GM19397 (cell line): ENCODE measurements around the gene PCDH15.
"Not testable (repeated sequence)": the region's sequence is repeated elsewhere in the genome, so short reads cannot be mapped to it uniquely, and the experiment has no call there.

ENCODE experiments used
- ATAC-seq: cut with Tn5 transposase; IDR thresholded peaks from one replicate; pipeline ENCODE4 v1.9.1; 2021; ENCODE audit warnings: mild to moderate bottlenecking, moderate library complexity; ENCODE audit not compliant: unreplicated experiment

Gene PCDH15

GRCh38 chr10:54576541-54576940, 224.5 kb downstream of the PCDH15 start:
- no peak for ATAC-seq

GRCh38 chr10:54559498-54559897, 241.5 kb downstream of the PCDH15 start:
- ATAC-seq: no peak

GRCh38 chr10:54554028-54554427, 247.0 kb downstream of the PCDH15 start:
- ATAC-seq: no peak

- ATAC-seq: no peak
Observed at GRCh38 chr10:54550016-54550415, 251.0 kb downstream of the PCDH15 start.

- no peak for ATAC-seq
Observed at GRCh38 chr10:54531296-54531695, 269.7 kb downstream of the PCDH15 start.

- ATAC-seq: no peak
Observed at GRCh38 chr10:54530299-54530698, 270.7 kb downstream of the PCDH15 start.

GRCh38 chr10:54525816-54526215, 275.2 kb downstream of the PCDH15 start:
- no peak for ATAC-seq

- not testable (repeated sequence) for ATAC-seq
Observed at GRCh38 chr10:54515244-54515643, 285.8 kb downstream of the PCDH15 start.

GRCh38 chr10:54503863-54504262, 297.2 kb downstream of the PCDH15 start:
- no peak for ATAC-seq

- ATAC-seq: no peak
Observed at GRCh38 chr10:54501929-54502328, 299.1 kb downstream of the PCDH15 start.

GRCh38 chr10:54496852-54497251, 304.2 kb downstream of the PCDH15 start:
- ATAC-seq: no peak

GRCh38 chr10:54487743-54488142, 313.3 kb downstream of the PCDH15 start:
- ATAC-seq: no peak

GRCh38 chr10:54485971-54486370, 315.1 kb downstream of the PCDH15 start:
- no peak for ATAC-seq

GRCh38 chr10:54484186-54484585, 316.8 kb downstream of the PCDH15 start:
- ATAC-seq: no peak

GRCh38 chr10:54478601-54479000, 322.4 kb downstream of the PCDH15 start:
- no peak for ATAC-seq

- ATAC-seq: no peak
Observed at GRCh38 chr10:54477738-54478137, 323.3 kb downstream of the PCDH15 start.

GRCh38 chr10:54470324-54470631, 330.8 kb downstream of the PCDH15 start:
- no peak for ATAC-seq

- no peak for ATAC-seq
Observed at GRCh38 chr10:54469587-54470323, 331.3 kb downstream of the PCDH15 start.

- ATAC-seq: no peak
Observed at GRCh38 chr10:54454271-54454670, 346.8 kb downstream of the PCDH15 start.

GRCh38 chr10:54449056-54449455, 352.0 kb downstream of the PCDH15 start:
- ATAC-seq: no peak

GRCh38 chr10:54444170-54444569, 356.9 kb downstream of the PCDH15 start:
- no peak for ATAC-seq

GRCh38 chr10:54441275-54441674, 359.8 kb downstream of the PCDH15 start:
- no peak for ATAC-seq

GRCh38 chr10:54434782-54435181, 366.2 kb downstream of the PCDH15 start:
- no peak for ATAC-seq
